CD4-positive, alpha-beta T cell (primary cell): Measurements from ENCODE around the gene PRSS36. TPM values are rescaled to one million over a fixed set of nuclear protein-coding genes. Genes with fewer than 3 reads are reported as not detected.

ENCODE experiments used
- ATAC-seq: fragments of 200-7000 bp; cut with Tn5 transposase; one replicate; pipeline ENCODE4 v1.10.0; 2022; ENCODE audit warnings: mild to moderate bottlenecking; ENCODE audit not compliant: poor library complexity
- CTCF ChIA-PET: fragments of 350-600 bp; sonication (Branson Sonifier 250); formaldehyde crosslinking; loops from one replicate; lab custom pipeline; 2021; ENCODE audit warnings: antibody characterized with exemption, inconsistent platforms; lab: Charles Lee
- POLR2A ChIA-PET: fragments of 350-600 bp; sonication (Branson Sonifier 250); formaldehyde crosslinking; loops from one replicate; lab custom pipeline; 2021; ENCODE audit warnings: antibody characterized with exemption, inconsistent platforms; lab: Charles Lee
- DNase-seq, 14 experiments: peaks; one replicate each; pipeline ENCODE4 v3.0.0-alpha.2; 2013 to 2020; ENCODE audit warnings: mixed read lengths in 2 of 14
- H3K27ac ChIP-seq, 2 donors: one replicate each; pipeline versions ENCODE4 v1.5.1 to v1.7.0; 2013; ENCODE audit warnings: low read length in 2 of 2, low read depth in 1 of 2, mild to moderate bottlenecking in 1 of 2
- H3K27me3 ChIP-seq, 2 experiments: 1 replicate in 1 of 2; 2 replicates in 1 of 2; pipeline versions ENCODE4 v1.6.1 to v1.7.0; 2013; ENCODE audit warnings: low read length in 2 of 2, control low read depth in 1 of 2, mild to moderate bottlenecking in 1 of 2, moderate library complexity in 1 of 2; ENCODE audit not compliant: insufficient read depth in 2 of 2, control insufficient read depth in 1 of 2
- H3K36me3 ChIP-seq: one replicate; pipeline ENCODE4 v1.6.1; 2013; ENCODE audit warnings: low read length, control low read depth; ENCODE audit not compliant: insufficient read depth
- H3K4me1 ChIP-seq: one replicate; pipeline ENCODE4 v1.6.1; 2013; ENCODE audit warnings: low read length, control low read depth; ENCODE audit not compliant: insufficient read depth
- H3K4me3 ChIP-seq: one replicate; pipeline ENCODE4 v1.5.1; 2013; ENCODE audit warnings: mild to moderate bottlenecking, low read length, moderate library complexity
- H3K9me3 ChIP-seq, 2 experiments: 1 replicate in 1 of 2; 2 replicates in 1 of 2; pipeline versions ENCODE4 v1.6.1 to v1.7.0; 2013; ENCODE audit warnings: low read length in 2 of 2, mild to moderate bottlenecking in 2 of 2, control low read depth in 1 of 2, moderate library complexity in 1 of 2; ENCODE audit not compliant: control insufficient read depth in 1 of 2, insufficient read depth in 1 of 2
- H3K27ac Mint-ChIP-seq: one replicate; pipeline ENCODE4 v1.8.0; 2020; ENCODE audit warnings: mixed read lengths
- H3K27me3 Mint-ChIP-seq: one replicate; pipeline ENCODE4 v1.8.0; 2021; ENCODE audit warnings: mixed read lengths
- H3K36me3 Mint-ChIP-seq: one replicate; pipeline ENCODE4 v1.8.0; 2021; ENCODE audit warnings: low read depth, mixed read lengths
- H3K4me1 Mint-ChIP-seq: one replicate; pipeline ENCODE4 v1.8.0; 2021; ENCODE audit warnings: low read depth, mixed read lengths
- H3K4me3 Mint-ChIP-seq: one replicate; pipeline ENCODE4 v1.8.0; 2020; ENCODE audit warnings: mild to moderate bottlenecking, mixed read lengths
- H3K9me3 Mint-ChIP-seq: one replicate; pipeline ENCODE4 v1.8.0; 2020; ENCODE audit warnings: mixed read lengths
- CTCF ChIP-seq: fragments of 200-600 bp; IDR thresholded peaks from one replicate; pipeline ENCODE4 v1.8.0; 2022; ENCODE audit warnings: antibody characterized with exemption, mild to moderate bottlenecking
- intact Hi-C, 2 experiments: fragments of 100-400 bp; cut with DNase I in 1 of 2; cut with micrococcal nuclease in 1 of 2; formaldehyde crosslinking; loops; one replicate each; pipeline versions ENCODE4 v1.15.1 to v1.9.0; 2023 to 2025; cut with DNase I, micrococcal nuclease
- total RNA-seq, 174 experiments: library from RNA in 2 of 174; stranded (reverse) in 2 of 174; gene quantifications; one replicate each; pipeline ENCODE4 v1.2.3 and lab custom pipeline; 2021 to 2026

Gene PRSS36
- total RNA-seq, 2 experiments from 2014 or later: 0.33 to 0.56 TPM

GRCh38 chr16:31143694-31144148 is 6.1 kb downstream of the PRSS36 start:
- no peak overlapping the region for H3K27ac ChIP-seq
- no peak overlapping the region for H3K4me3 ChIP-seq
- peaks cover 23% of the 10 kb centered on the region for H3K4me1 ChIP-seq
- DNase-seq (no peak), ATAC-seq (no peak)
- TF ChIP-seq CTCF: no peak
- no peaks in the 10 kb centered on the region for H3K36me3 ChIP-seq
- Mint-ChIP-seq H3K9me3 (no peaks in the 10 kb centered on the region), H3K36me3 (no peaks in the 10 kb centered on the region), H3K27ac (peak overlapping the region; percentile 65), H3K4me1 (peaks cover 13% of the 10 kb centered on the region), H3K27me3 (peaks cover 8% of the 10 kb centered on the region), H3K4me3 (peak overlapping the region; percentile 76)
- H3K9me3 ChIP-seq: no peaks in the 10 kb centered on the region
- intact Hi-C loops: loop anchor here (2.0 to 10.0 kb wide), 4 partner anchors 35 to 111 kb away; partner anchors contain the start of genes BCKDK (in 1 of the 2), PYCARD (in 1 of the 2) and STX4 (in 1 of the 2)
- ChIA-PET POLR2A (interaction anchor here (1.7 to 4.1 kb wide), 4 partner anchors 26 to 58 kb away, joined by 4 to 152 read pairs (median 69); partner anchors contain the start of genes FUS, KAT8 and PYCARD), CTCF (interaction anchor here (0.9 kb wide), 1 partner anchor 190 kb away, joined by 3 read pairs; no protein-coding TSS in a partner anchor)
- no peaks in the 10 kb centered on the region for H3K27me3 ChIP-seq

- Mint-ChIP-seq H3K27me3 (peaks cover 8% of the 10 kb centered on the region), H3K4me3 (peak overlapping the region; percentile 76), H3K9me3 (no peaks in the 10 kb centered on the region), H3K27ac (peak overlapping the region; percentile 65), H3K4me1 (peaks cover 13% of the 10 kb centered on the region), H3K36me3 (no peaks in the 10 kb centered on the region)
- H3K4me1 ChIP-seq: peaks cover 23% of the 10 kb centered on the region
- no peaks in the 10 kb centered on the region for H3K9me3 ChIP-seq
- H3K27ac ChIP-seq: peak overlapping the region; percentile 12 to 23
- H3K27me3 ChIP-seq: no peaks in the 10 kb centered on the region
- no peaks in the 10 kb centered on the region for H3K36me3 ChIP-seq
- ATAC-seq (no peak), DNase-seq (peak in 2 of 14 experiments; percentile 10 to 42)
- peak overlapping the region; percentile 30 for H3K4me3 ChIP-seq
- TF ChIP-seq CTCF: no peak
- intact Hi-C loops: loop anchor here (2.0 to 10.0 kb wide), 4 partner anchors 36 to 110 kb away; partner anchors contain the start of genes BCKDK (in 1 of the 2), PYCARD (in 1 of the 2) and STX4 (in 1 of the 2)
- ChIA-PET CTCF (interaction anchor here (0.6 to 2.1 kb wide), 36 partner anchors 13 to 731 kb away, joined by 3 to 32 read pairs (median 4); partner anchors contain the start of genes ARMC5, BCKDK, FUS and HSD3B7), POLR2A (interaction anchor here (0.6 to 4.1 kb wide), 29 partner anchors 14 to 766 kb away, joined by 3 to 152 read pairs (median 6); partner anchors contain the start of genes ARMC5, FUS, HSD3B7 and KAT8)
Observed at GRCh38 chr16:31143011-31143693, 6.7 kb downstream of the PRSS36 start.
